Right lung (tissue), 10 donors: Measurements from ENCODE around the gene SELENOW. TPM values are rescaled to one million over a fixed set of nuclear protein-coding genes. Genes with fewer than 3 reads are reported as not detected.
A peak's percentile ranks its signal among the peaks of the same experiment; 100 is the strongest.
"Not testable (repeated sequence)": the region's sequence is repeated elsewhere in the genome, so short reads cannot be mapped to it uniquely, and the experiment has no call there.

Experiments used
- DNase-seq, 2 donors: peaks; one replicate each; pipeline ENCODE4 v3.0.0-alpha.2; 2013
- long read RNA-seq, 8 donors: transcript quantifications; one replicate each; lab custom pipeline, GENCODE V29; 2026
- polyA plus RNA-seq, 5 donors: library from polyadenylated mRNA; unstranded; fragments of 120-200 nt; gene quantifications; one replicate each; pipeline versions ENCODE4 v1.2.1 to v1.2.3, GENCODE V29; 2013; ENCODE audit warnings: inconsistent platforms in 1 of 5, low replicate concordance in 1 of 5; ENCODE audit not compliant: insufficient read length in 5 of 5, insufficient read depth in 1 of 5

Gene SELENOW
- 100 to 1,000 TPM; 176 to 307 (median 209) TPM for polyA plus RNA-seq
- long read RNA-seq, donor 1, transcript SELENOW-215 (1 exons, 2,503 nt) = minor isoform, 65 of 279 reads
- long read RNA-seq, donor 1, transcript SELENOW-214 (4 exons, 674 nt) = minor isoform, 7 of 279 reads
- long read RNA-seq, donor 1, transcript SELENOW-210 (3 exons, 312 nt) = minor isoform, 5 of 279 reads
- long read RNA-seq, donor 1, transcript SELENOW-212 (6 exons, 888 nt) = major isoform, 177 of 279 reads
- long read RNA-seq, donor 1, partial matches to known transcripts = 5 of 279 reads
- long read RNA-seq, donor 1, other reads (novel, unspliced or antisense) = 13 of 279 reads
- long read RNA-seq, donor 2, transcript SELENOW-212 (6 exons, 888 nt) = major isoform, 124 of 170 reads
- long read RNA-seq, donor 2, transcript SELENOW-206 (5 exons, 2,437 nt) = minor isoform, 5 of 170 reads
- long read RNA-seq, donor 2, transcript SELENOW-210 (3 exons, 312 nt) = minor isoform, 6 of 170 reads
- long read RNA-seq, donor 2, transcript SELENOW-215 (1 exons, 2,503 nt) = minor isoform, 18 of 170 reads
- long read RNA-seq, donor 2, partial matches to known transcripts = 0 of 170 reads
- long read RNA-seq, donor 2, other reads (novel, unspliced or antisense) = 10 of 170 reads
- long read RNA-seq, donor 3, transcript SELENOW-215 (1 exons, 2,503 nt) = minor isoform, 79 of 265 reads
- long read RNA-seq, donor 3, transcript SELENOW-214 (4 exons, 674 nt) = minor isoform, 5 of 265 reads
- long read RNA-seq, donor 3, transcript SELENOW-212 (6 exons, 888 nt) = major isoform, 168 of 265 reads
- long read RNA-seq, donor 3, partial matches to known transcripts = 7 of 265 reads
- long read RNA-seq, donor 3, other reads (novel, unspliced or antisense) = 0 of 265 reads
- long read RNA-seq, donor 4, transcript SELENOW-215 (1 exons, 2,503 nt) = minor isoform, 34 of 158 reads
- long read RNA-seq, donor 4, transcript SELENOW-212 (6 exons, 888 nt) = major isoform, 109 of 158 reads
- long read RNA-seq, donor 4, transcript SELENOW-210 (3 exons, 312 nt) = minor isoform, 5 of 158 reads
- long read RNA-seq, donor 4, partial matches to known transcripts = 5 of 158 reads
- long read RNA-seq, donor 4, other reads (novel, unspliced or antisense) = 0 of 158 reads
- long read RNA-seq, donor 5, transcript SELENOW-214 (4 exons, 674 nt) = minor isoform, 7 of 309 reads
- long read RNA-seq, donor 5, transcript SELENOW-212 (6 exons, 888 nt) = major isoform, 235 of 309 reads
- long read RNA-seq, donor 5, transcript SELENOW-210 (3 exons, 312 nt) = minor isoform, 10 of 309 reads
- long read RNA-seq, donor 5, transcript SELENOW-215 (1 exons, 2,503 nt) = minor isoform, 25 of 309 reads
- long read RNA-seq, donor 5, partial matches to known transcripts = 6 of 309 reads
- long read RNA-seq, donor 5, other reads (novel, unspliced or antisense) = 13 of 309 reads
- long read RNA-seq, donor 6, transcript SELENOW-215 (1 exons, 2,503 nt) = minor isoform, 36 of 320 reads
- long read RNA-seq, donor 6, transcript SELENOW-210 (3 exons, 312 nt) = minor isoform, 5 of 320 reads
- long read RNA-seq, donor 6, transcript SELENOW-212 (6 exons, 888 nt) = major isoform, 253 of 320 reads
- long read RNA-seq, donor 6, partial matches to known transcripts = 5 of 320 reads
- long read RNA-seq, donor 6, other reads (novel, unspliced or antisense) = 9 of 320 reads
- long read RNA-seq, donor 7, transcript SELENOW-212 (6 exons, 888 nt) = major isoform, 79 of 92 reads
- long read RNA-seq, donor 7, transcript SELENOW-215 (1 exons, 2,503 nt) = minor isoform, 6 of 92 reads
- long read RNA-seq, donor 7, partial matches to known transcripts = 0 of 92 reads
- long read RNA-seq, donor 7, other reads (novel, unspliced or antisense) = 0 of 92 reads
- long read RNA-seq, donor 8, transcript SELENOW-215 (1 exons, 2,503 nt) = minor isoform, 16 of 86 reads
- long read RNA-seq, donor 8, transcript SELENOW-212 (6 exons, 888 nt) = major isoform, 65 of 86 reads
- long read RNA-seq, donor 8, partial matches to known transcripts = 0 of 86 reads
- long read RNA-seq, donor 8, other reads (novel, unspliced or antisense) = 0 of 86 reads

DNA sequence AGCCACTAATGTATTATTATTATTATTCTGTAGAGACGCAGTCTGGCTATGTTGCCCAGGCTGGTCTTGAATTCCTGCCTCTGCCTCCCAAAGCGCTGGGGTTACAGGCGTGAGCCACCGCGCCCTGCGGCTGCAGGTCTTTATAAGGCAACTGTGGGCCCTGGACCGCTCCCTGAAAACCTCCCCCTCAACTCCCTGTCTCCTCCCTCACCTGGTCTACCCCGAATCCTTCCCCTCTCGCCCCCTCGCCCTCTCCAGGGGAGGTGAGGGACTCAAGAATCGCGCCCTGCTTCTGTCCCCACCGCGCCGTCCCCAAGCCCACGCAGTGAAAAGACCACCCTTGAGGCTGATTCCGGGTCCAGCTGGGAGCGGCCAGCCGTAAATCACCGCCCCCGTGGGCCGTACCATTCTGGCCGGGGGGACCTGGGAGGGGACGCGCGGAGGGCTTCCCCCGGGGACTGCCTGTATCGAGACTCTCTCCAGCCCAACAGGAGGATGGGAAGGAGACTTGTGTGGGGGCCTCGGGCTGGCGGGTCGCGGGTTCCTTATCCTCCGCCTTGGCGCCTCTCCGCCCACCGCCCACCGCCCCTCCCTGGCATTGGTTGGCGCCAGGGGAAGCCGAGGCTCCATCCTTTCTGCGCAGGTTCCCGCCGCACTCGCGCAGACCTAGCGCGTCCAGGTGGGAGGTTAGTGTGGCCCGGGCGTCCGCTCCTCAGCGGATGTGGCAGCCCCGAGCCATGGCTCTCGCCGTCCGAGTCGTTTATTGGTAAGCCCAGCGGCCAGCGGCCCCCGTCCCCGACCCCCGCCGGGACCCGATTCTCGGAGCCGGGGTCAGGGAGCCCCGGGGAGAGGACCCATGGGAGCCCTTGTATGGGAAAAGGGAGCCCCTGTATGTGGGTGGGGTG lies at the start of gene SELENOW:
TSS of gene SELENOW (plus strand) at position 655 of the 905 bp plus-strand sequence. CDS start at position 738, 83 bp downstream.
- peak; percentile 82 to 88 for DNase-seq

DNA sequence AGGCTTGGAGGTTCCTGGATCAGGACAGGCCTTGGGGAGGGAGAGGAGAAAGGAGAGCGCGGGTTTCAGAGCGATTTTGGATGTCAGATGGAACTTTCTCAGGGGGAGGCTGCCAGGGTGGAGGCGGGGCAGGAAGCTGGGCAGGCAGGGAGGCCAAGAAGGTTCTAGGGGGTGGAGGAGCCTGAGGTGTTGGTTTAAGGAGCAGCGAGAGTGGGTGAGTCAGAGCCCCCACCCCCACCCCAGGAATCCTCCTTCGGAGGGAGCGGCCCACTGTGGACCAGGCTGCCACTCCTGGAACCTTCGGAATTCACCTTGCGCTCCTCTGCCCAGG lies 49.1 kb upstream of the SELENOW start:
- peak in 1 of 2 donors; percentile 57 for DNase-seq

DNA sequence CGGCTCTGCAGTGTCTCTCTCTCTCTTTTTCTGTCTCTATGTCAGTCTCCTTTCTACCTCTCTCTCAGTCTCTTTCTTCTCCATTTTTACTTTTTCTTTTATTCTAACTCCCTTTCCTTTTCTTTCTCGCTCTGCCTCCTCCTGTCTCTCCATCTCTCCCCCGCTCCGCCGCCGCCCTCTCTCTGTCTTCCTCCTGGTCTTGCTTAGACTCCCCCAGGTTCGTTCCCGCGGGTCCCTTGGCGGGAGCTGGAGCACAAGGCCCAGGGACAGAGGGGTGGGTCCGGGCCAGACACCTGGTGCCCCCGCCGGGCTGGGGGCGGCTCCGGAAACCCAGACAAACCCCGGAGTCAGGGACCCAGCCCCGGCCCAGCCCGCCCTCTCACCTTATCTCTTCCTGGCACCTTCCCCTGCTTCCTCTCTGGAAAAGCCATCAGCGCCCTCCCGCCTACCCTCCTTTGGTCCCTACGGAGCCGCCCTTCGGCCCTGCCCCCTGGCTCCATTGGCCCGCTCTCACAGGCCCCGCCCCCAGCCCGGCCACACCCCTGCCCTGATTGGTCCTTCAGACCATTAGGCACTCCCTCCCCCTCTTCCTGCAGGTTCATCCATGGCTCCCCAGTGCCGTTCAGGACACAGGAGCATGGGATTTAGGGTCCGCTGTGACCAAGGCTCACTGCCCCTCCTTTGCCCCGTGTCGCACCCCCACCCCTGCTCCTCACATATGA lies 48.5 kb upstream of the SELENOW start:
- peak in 1 of 2 donors; percentile 53 for DNase-seq

DNA sequence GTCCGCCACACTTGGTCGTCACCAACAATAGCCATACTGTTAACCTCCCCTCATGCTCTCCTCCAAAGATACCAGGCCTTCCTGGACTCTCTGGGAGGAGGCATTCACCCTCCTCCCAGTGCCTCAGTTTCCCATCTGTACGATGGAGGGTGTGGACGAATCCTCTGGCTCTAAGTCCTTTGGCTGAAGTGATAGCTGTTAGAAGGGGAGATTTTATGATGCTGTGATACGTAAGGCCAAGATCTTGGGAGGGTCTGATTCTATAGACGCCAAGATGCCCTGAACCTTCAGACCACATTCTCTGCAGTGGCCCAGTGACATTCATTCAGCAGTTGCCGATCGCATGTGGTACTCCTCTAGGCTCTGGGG lies 48.0 kb upstream of the SELENOW start:
- no peak for DNase-seq

DNA sequence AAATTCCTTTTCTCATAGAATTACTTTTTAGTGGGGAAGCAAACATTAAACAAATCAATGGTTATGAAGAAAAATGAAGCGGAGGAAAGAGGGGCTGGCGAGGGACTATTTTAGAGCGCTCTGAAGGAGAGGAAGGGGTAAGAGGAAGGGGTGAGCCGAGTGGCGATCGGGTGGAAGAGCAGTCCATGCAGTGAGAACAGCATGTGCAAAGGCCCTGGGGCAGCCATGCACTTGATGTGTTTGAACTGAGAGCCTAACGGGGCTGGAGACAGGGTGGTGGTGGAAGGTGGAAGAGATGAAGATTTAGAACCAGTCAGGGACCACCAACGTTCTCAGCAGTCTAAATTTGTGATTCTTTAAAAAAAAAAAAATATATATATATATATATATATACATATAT lies 47.6 kb upstream of the SELENOW start:
- DNase-seq = no peak

DNA sequence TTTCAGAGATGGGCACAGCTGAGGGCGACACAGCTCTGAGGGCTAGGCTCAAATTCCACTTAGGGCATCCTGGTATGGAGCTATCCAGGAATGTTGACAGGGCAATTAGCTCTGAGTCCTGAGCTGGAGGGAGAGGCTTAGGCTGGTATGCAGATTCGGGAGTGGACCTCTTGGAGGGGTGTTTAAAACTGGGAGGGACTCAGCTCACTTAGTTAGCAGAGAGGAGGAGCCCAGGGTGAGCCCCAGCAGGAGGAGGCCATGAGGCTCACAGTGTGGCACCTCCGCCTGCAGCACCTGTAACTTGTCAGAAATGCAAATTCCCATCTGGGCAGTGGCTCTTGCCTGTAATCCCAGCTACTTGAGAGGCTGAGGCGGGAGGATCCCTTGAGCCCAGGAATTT lies 43.4 kb upstream of the SELENOW start:
- no peak for DNase-seq

DNA sequence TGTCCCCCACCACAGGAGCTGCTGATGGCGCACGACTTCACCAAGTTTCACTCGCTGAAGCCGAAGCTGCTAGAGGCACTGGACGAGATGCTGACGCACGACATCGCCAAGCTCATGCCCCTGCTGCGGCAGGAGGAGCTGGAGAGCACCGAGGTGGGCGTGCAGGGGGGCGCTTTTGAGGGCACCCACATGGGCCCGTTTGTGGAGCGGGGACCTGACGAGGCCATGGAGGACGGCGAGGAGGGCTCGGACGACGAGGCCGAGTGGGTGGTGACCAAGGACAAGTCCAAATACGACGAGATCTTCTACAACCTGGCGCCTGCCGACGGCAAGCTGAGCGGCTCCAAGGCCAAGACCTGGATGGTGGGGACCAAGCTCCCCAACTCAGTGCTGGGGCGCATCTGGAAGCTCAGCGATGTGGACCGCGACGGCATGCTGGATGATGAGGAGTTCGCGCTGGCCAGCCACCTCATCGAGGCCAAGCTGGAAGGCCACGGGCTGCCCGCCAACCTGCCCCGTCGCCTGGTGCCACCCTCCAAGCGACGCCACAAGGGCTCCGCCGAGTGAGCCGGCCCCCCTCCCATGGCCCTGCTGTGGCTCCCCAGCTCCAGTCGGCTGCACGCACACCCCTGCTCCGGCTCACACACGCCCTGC lies 37.5 kb upstream of the SELENOW start:
- no peak for DNase-seq

DNA sequence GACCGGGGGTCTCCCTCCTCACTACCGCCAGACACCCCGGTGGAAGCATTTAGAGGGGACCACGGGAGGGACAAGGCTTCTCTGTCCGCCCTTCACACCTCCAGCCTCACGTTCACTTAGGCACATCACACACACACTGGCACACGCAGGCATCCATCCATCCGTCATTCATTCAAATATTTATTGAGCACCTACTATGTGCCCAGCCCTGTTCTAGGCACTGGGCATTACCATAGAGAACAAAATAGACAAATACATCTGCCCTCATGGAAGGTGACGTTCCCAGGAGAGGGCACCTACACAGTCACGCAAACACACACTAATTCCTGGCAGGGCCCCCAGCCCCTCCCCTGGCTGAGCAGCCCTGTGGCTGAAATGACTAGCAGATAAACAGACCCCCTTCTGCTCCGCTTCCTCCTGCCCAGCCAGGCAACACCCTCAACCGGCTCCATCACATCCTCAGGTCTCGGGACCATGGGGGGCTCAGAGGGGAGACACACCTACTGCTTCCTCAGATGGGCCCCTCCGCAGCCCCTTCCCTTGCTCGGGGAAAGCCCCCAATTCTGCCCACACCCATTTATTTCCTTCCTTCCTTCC lies 36.9 kb upstream of the SELENOW start:
- DNase-seq = no peak

DNA sequence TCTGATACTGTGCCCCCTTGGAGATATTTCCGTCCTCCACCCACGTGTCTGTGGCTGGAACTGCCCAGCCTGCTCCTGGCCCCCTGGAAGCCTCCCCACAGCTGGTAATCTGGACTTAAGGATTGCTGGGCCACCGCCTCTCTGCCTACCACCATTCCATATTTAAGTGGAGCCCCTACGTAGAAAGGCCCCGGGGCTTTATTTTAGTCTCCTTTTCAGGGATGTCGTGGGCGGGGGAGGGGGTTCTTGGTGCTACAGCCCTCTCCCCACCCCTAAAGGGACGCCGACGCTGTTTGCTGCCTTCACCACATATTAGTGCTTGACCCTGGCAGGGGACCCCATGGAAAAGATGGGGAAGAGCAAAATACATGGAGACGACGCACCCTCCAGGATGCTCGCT lies 35.9 kb upstream of the SELENOW start:
- DNase-seq = no peak

DNA sequence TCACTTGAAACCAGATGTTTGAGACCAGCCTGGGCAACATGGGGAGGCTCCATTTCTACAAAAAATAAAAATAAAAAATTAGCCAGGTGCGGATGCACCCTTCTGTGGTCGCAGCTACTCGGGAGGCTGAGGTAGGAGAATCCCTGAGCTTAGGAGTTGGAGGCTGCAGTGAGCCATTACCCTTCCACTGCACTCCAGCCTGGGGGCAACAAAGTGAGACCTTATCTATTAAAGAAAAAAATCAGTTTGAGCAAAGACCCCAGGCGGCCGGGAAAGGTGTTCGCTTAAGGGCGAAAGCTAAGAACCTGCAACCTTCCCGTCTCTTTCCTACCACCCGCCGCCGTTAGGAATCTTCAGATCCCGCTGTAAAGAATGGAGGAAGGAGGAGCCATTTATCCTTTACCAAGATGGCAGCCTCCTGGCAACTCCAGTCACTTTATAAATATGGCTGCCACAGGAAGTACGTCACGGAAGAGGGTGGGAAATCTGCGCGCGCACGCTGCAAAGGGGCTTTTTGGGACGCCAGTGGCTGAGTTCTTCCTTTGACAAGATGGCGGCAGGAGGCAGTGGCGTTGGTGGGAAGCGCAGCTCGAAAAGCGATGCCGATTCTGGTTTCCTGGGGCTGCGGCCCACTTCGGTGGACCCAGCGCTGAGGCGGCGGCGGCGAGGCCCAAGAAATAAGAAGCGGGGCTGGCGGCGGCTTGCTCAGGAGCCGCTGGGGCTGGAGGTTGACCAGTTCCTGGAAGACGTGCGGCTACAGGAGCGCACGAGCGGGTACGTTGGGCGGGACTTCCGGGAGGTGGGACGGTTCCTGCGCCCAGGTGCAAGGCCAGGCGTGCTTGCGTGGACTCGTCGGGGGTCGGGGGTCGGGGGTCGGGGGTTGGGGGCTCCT lies 33.2 kb upstream of the SELENOW start, which contains the start of gene NOP53:
TSS of gene NOP53 (plus strand) at position 537 of the 892 bp plus-strand sequence. CDS start at position 551, 14 bp downstream.
- peak; percentile 94 to 95 for DNase-seq

DNA sequence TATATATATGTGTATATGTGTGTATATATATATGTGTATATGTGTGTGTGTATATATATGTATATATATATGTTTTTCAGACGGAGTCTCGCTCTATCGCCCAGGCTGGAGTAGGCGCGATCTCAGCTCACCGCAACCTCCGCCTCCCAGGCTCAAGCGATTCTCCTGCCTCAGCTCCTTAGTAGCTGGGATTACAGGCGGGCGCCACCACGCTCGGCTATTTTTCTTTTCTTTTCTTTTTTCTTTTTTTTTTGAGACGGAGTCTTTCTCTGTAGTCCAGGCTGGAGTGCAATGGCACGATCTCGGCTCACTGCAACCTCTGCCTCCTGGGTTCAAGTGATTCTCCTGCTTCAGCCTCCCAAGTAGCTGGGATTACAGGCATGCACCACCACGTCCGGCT lies 32.4 kb upstream of the SELENOW start:
- DNase-seq = not testable (repeated sequence)

DNA sequence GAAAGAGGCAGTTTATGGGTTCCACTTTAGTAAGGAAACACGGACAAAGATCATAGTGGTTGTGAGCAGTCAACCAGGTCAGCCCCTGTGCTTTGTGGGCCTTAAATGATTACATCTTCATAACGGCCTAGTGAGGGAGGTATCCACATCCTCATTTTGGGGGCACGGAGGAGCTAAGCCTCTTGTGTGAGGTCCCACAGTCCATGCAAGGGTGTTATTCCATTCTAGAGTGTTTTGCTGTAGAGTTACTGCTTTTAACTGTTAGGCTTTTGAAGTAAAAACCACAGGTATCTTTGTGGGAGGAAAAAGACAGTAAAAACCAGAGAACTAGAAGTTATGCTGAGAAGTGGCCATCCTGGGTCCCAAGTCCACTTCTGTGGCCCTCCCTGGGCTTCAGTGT lies 29.2 kb upstream of the SELENOW start:
- no peak for DNase-seq

DNA sequence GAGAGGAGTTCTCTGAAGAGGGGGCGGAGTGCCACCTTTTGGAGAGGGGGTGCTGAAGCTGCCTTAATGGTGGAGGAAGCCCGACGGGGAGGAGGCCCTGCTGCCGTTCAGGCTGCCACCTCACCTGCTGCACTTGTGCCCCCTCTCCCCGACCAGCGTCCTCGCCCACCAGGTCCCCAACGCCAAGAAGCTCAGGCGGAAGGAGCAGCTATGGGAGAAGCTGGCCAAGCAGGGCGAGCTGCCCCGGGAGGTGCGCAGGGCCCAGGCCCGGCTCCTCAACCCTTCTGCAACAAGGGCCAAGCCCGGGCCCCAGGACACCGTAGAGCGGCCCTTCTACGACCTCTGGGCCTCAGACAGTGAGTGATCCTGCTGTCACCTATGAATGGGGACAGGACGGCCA lies 27.8 kb upstream of the SELENOW start:
- no peak for DNase-seq

DNA sequence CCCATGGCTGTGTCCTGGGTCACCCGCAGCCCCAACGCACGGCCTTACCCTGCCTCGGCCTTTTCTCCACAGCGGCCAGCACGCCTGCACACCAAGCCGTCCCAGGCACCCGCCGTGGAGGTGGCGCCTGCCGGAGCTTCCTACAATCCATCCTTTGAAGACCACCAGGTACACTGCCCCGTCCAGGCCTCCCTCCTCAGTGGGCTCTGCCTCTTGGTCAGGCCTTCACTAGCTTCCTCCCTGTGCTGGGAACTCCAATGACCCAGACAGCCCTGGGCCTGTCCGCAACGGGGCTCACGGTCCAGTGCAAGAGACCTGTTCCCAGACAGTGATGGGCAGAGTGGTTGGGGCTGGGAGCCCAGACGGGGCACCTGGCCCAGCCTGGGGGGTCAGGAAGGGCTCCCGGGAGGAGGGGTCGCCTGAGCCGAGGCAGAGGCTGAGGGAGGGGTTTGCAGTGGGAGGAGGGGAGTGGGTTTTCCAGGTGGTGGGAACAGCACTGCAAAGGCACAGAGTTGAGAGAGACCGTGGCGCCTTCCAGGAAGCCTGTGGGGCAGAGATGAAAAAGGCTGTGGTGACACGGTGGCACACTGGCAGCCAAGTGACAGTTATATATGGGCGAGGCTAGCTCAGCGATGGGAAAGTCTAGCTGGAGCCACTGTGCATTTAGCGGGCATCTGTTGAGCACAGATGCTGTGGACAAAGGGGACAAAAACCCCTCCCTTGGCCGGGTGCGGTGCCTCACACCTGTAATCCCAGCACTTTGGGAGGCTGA lies 25.9 kb upstream of the SELENOW start:
- DNase-seq = no peak
